VCaP (cell line): ENCODE measurements around the gene RNF150.

ENCODE experiments used
- H3K27ac ChIP-seq: fragments of 450-650 bp; 2 replicates; pipeline ENCODE4 v1.5.1; 2017
- CTCF ChIP-seq: fragments of 450-650 bp; conservative IDR thresholded peaks from 2 replicates; pipeline ENCODE4 v1.5.1; 2017; ENCODE audit warnings: mild to moderate bottlenecking, moderate library complexity

The RNF150 gene

GRCh38 chr4:141142423-141142822, 9.2 kb upstream of the RNF150 start:
- no peak for TF ChIP-seq CTCF
- H3K27ac ChIP-seq = no peak overlapping the region

- TF ChIP-seq CTCF = no peak
- no peak overlapping the region for H3K27ac ChIP-seq
Measured at GRCh38 chr4:141140391-141141200, 7.3 kb upstream of the RNF150 start.

- TF ChIP-seq CTCF = no peak
- H3K27ac ChIP-seq = no peak overlapping the region; the same call in 1 of the 2 replicates
Measured at GRCh38 chr4:141133999-141134995, 1.0 kb upstream of the RNF150 start.

- no peak for TF ChIP-seq CTCF
- H3K27ac ChIP-seq = peak overlapping the region; percentile 70
Measured at GRCh38 chr4:141132709-141133145, 542 bp downstream of the RNF150 start.

- peak overlapping the region; percentile 70 for H3K27ac ChIP-seq
- TF ChIP-seq CTCF = no peak
Measured at GRCh38 chr4:141132072-141132708, 1.1 kb downstream of the RNF150 start.

- peak overlapping the region; percentile 70; the same call in 1 of the 2 replicates for H3K27ac ChIP-seq
- TF ChIP-seq CTCF = no peak
Measured at GRCh38 chr4:141131723-141132071, 1.6 kb downstream of the RNF150 start.
